ENCODE data around the gene KCNJ10. TPM values are rescaled to one million over a fixed set of nuclear protein-coding genes. Genes with fewer than 3 reads are reported as not detected.

The KCNJ10 gene
- total RNA-seq, 3 donors from 2014 or later, result 0.23 to 0.73 (median 0.27) TPM

- no peaks in the 10 kb centered on the region for H3K36me3 ChIP-seq (ENCODE audit: low read depth)
- no peak overlapping the region for H3K4me3 ChIP-seq
- ATAC-seq (no peak), DNase-seq (no peak)
- TF ChIP-seq CTCF (IDR thresholded peaks at IDR 0.05), result no peak
- intact Hi-C loops (cut with DNase I, micrococcal nuclease), result no loop called here
- no peaks in the 10 kb centered on the region for H3K9me3 ChIP-seq
- H3K4me1 ChIP-seq (ENCODE audit: low read depth), result no peaks in the 10 kb centered on the region
Observed at GRCh38 chr1:160076295-160076694, 6.3 kb upstream of the KCNJ10 start.

- TF ChIP-seq CTCF (IDR thresholded peaks at IDR 0.05), result no peak
- no peaks in the 10 kb centered on the region for H3K9me3 ChIP-seq
Observed at GRCh38 chr1:160075836-160076235, 5.9 kb upstream of the KCNJ10 start.

GRCh38 chr1:160074865-160075264 is 4.9 kb upstream of the KCNJ10 start:
- TF ChIP-seq CTCF (IDR thresholded peaks at IDR 0.05), result no peak
- Histone ChIP-seq H3K4me3 (no peak overlapping the region), H3K36me3 (ENCODE audit: low read depth) (no peaks in the 10 kb centered on the region), H3K4me1 (ENCODE audit: low read depth) (no peaks in the 10 kb centered on the region), H3K9me3 (no peaks in the 10 kb centered on the region)
- intact Hi-C loops (cut with DNase I, micrococcal nuclease), result no loop called here
- DNase-seq, result no peak
- no peak for ATAC-seq

More at GRCh38 chr1:160075836-160076235, 5.9 kb upstream of the KCNJ10 start:
- H3K4me3 ChIP-seq, result no peak overlapping the region
- no peak for ATAC-seq
- no peaks in the 10 kb centered on the region for H3K4me1 ChIP-seq (ENCODE audit: low read depth)
- H3K36me3 ChIP-seq (ENCODE audit: low read depth), result no peaks in the 10 kb centered on the region
- intact Hi-C loops (cut with DNase I, micrococcal nuclease), result no loop called here
- no peak for DNase-seq

- intact Hi-C loops (cut with DNase I, micrococcal nuclease), result no loop called here
- Histone ChIP-seq H3K36me3 (ENCODE audit: low read depth) (no peaks in the 10 kb centered on the region), H3K4me1 (ENCODE audit: low read depth) (no peaks in the 10 kb centered on the region), H3K4me3 (no peak overlapping the region), H3K9me3 (no peaks in the 10 kb centered on the region)
- DNase-seq (no peak), ATAC-seq (no peak)
- TF ChIP-seq CTCF (IDR thresholded peaks at IDR 0.05), result no peak
Observed at GRCh38 chr1:160071289-160071688, 1.3 kb upstream of the KCNJ10 start.

- intact Hi-C loops (cut with DNase I, micrococcal nuclease), result no loop called here
- TF ChIP-seq CTCF (IDR thresholded peaks at IDR 0.05), result no peak
- Histone ChIP-seq H3K9me3 (no peaks in the 10 kb centered on the region), H3K4me3 (no peak overlapping the region), H3K4me1 (ENCODE audit: low read depth) (no peaks in the 10 kb centered on the region), H3K36me3 (ENCODE audit: low read depth) (no peaks in the 10 kb centered on the region)
- ATAC-seq (peak; percentile 86), DNase-seq (peak; percentile 67 to 76 (median 73))
Observed at GRCh38 chr1:160070243-160071163, 543 bp upstream of the KCNJ10 start.
